Lung (tissue), 12 donors: ENCODE data around the gene GADD45GIP1. TPM values are rescaled to one million over a fixed set of nuclear protein-coding genes. Genes with fewer than 3 reads are reported as not detected.

Experiments used
- ATAC-seq: fragments of 200-7000 bp; cut with Tn5 transposase; one replicate; pipeline ENCODE4 v1.9.1; 2020; ENCODE audit warnings: moderate number of reproducible peaks; ENCODE audit not compliant: insufficient read depth, low FRiP score
- DNase-seq, 3 donors: peaks; one replicate each; pipeline ENCODE4 v3.0.0-alpha.2; 2013 to 2017
- H3K27ac ChIP-seq, 2 donors: one replicate each; pipeline ENCODE4 v1.5.1; 2013; ENCODE audit warnings: mild to moderate bottlenecking in 2 of 2, moderate library complexity in 2 of 2, control low read depth in 1 of 2, inconsistent platforms in 1 of 2, low read depth in 1 of 2, low read length in 1 of 2
- H3K27me3 ChIP-seq, 3 donors: one replicate each; pipeline ENCODE4 v1.5.1; 2013; ENCODE audit warnings: low read length in 2 of 3; ENCODE audit not compliant: control insufficient read depth in 3 of 3, insufficient read depth in 3 of 3
- H3K36me3 ChIP-seq, 4 donors: one replicate each; pipeline ENCODE4 v1.5.1; 2013; ENCODE audit warnings: low read length in 4 of 4, mild to moderate bottlenecking in 1 of 4, moderate library complexity in 1 of 4; ENCODE audit not compliant: control insufficient read depth in 4 of 4, insufficient read depth in 4 of 4
- H3K4me1 ChIP-seq, 5 donors: one replicate each; pipeline ENCODE4 v1.5.1; 2013; ENCODE audit warnings: low read length in 5 of 5, mild to moderate bottlenecking in 2 of 5, moderate library complexity in 1 of 5; ENCODE audit not compliant: control insufficient read depth in 5 of 5, insufficient read depth in 5 of 5
- H3K4me3 ChIP-seq: one replicate; pipeline ENCODE4 v1.5.1; 2013; ENCODE audit warnings: mild to moderate bottlenecking, control low read depth, moderate library complexity
- H3K9ac ChIP-seq, 2 donors: one replicate each; pipeline ENCODE4 v1.5.1; 2013; ENCODE audit warnings: low read length in 2 of 2, control low read depth in 1 of 2; ENCODE audit not compliant: insufficient read depth in 1 of 2
- H3K9me3 ChIP-seq, 4 donors: one replicate each; pipeline ENCODE4 v1.5.1; 2013; ENCODE audit warnings: low read length in 3 of 4, mild to moderate bottlenecking in 1 of 4, moderate library complexity in 1 of 4; ENCODE audit not compliant: control insufficient read depth in 4 of 4, insufficient read depth in 3 of 4
- CTCF ChIP-seq: IDR thresholded peaks from 2 replicates; pipeline ENCODE4 v1.5.1; 2012; ENCODE audit warnings: mild to moderate bottlenecking; ENCODE audit errors: control extremely low read depth, extremely low read depth
- WGBS, 2 donors: extraction: QIAGEN DNeasy Blood & Tissue Kit; methylation state at CpG; one replicate each; pipeline ENCODE4 v1.1.7; 2013; 5-methylcytosine and 5-hydroxymethylcytosine counted together
- polyA plus RNA-seq, 2 donors: library from polyadenylated mRNA; stranded (reverse); fragments of 200-250 nt; gene quantifications; one replicate each; pipeline ENCODE4 v1.2.1, GENCODE V29; 2013
- total RNA-seq, 2 donors: library from RNA; depleted of rRNA in 1 of 2; stranded (reverse); fragments of >200 nt in 1 of 2; gene quantifications; one replicate each; pipeline ENCODE4 v1.2.1, GENCODE V29; 2014 to 2021
- donor health status: control.
- donor health status: control.
- donor health status: Bipolar disorder and iron deficiency.
- donor health status: healthy.
- donor health status: DM: yes; HTN: yes; CAD: no.

GADD45GIP1 gene
- total and polyA plus RNA-seq, 4 donors = 14.9 to 69.0 (median 36.3) TPM

GRCh38 chr19:12994701-12995595 is 37.9 kb upstream of the GADD45GIP1 start, which contains the start of gene NFIX:
Gene NFIX, plus strand, starts transcription at chr19:12995475. Its CDS starts 363 bp downstream, at chr19:12995838.
- Histone ChIP-seq H3K9me3 (peaks cover 0 to 2% (median 0%) of the 10 kb centered on the region in 4 donors), H3K36me3 (peaks cover 0 to 8% (median 1%) of the 10 kb centered on the region in 4 donors), H3K4me3 (peak within 1 kb of the TSS; percentile 84), H3K4me1 (peaks cover 0 to 30% (median 20%) of the 10 kb centered on the region in 5 donors), H3K9ac (peak within 1 kb of the TSS; percentile 25 to 61), H3K27ac (peak within 1 kb of the TSS; percentile 74 to 96), H3K27me3 (peaks cover 0 to 2% (median 0%) of the 10 kb centered on the region in 3 donors)
- no peak for TF ChIP-seq CTCF
- 9 to 17% methylated on average over 41 to 83 of the region's 84 CpGs for WGBS, 2 donors
- DNase-seq (peak; percentile 78 to 81 (median 81)), ATAC-seq (peak; percentile 35)

- no peak for TF ChIP-seq CTCF
- DNase-seq = no peak
Measured at GRCh38 chr19:12993562-12993961, 36.5 kb upstream of the GADD45GIP1 start.

GRCh38 chr19:12992729-12993128 is 35.7 kb upstream of the GADD45GIP1 start:
- peaks cover 0 to 2% (median 0%) of the 10 kb centered on the region in 4 donors for H3K9me3 ChIP-seq
- H3K9ac ChIP-seq = no peak overlapping the region
- H3K4me3 ChIP-seq = no peak overlapping the region
- WGBS, 2 donors = 97% methylated on average over 11 of the region's 11 CpGs
- ATAC-seq (no peak), DNase-seq (no peak)
- peaks cover 0 to 2% (median 0%) of the 10 kb centered on the region in 3 donors for H3K27me3 ChIP-seq
- peaks cover 0 to 17% (median 14%) of the 10 kb centered on the region in 5 donors for H3K4me1 ChIP-seq
- no peak overlapping the region for H3K27ac ChIP-seq
- no peaks in the 10 kb centered on the region for H3K36me3 ChIP-seq
- TF ChIP-seq CTCF = no peak

More at GRCh38 chr19:12993562-12993961, 36.5 kb upstream of the GADD45GIP1 start:
- ATAC-seq = no peak
- H3K36me3 ChIP-seq = peaks cover 0 to 2% (median under 1%) of the 10 kb centered on the region in 4 donors
- H3K27ac ChIP-seq = no peak overlapping the region
- peaks cover 0 to 2% (median 0%) of the 10 kb centered on the region in 4 donors for H3K9me3 ChIP-seq
- H3K9ac ChIP-seq = no peak overlapping the region
- H3K4me3 ChIP-seq = no peak overlapping the region
- peaks cover 0 to 2% (median 0%) of the 10 kb centered on the region in 3 donors for H3K27me3 ChIP-seq
- 93 to 97% methylated on average over 7 of the region's 7 CpGs for WGBS, 2 donors
- H3K4me1 ChIP-seq = peaks cover 0 to 26% (median 18%) of the 10 kb centered on the region in 5 donors
